ENCODE data around the gene KRTAP3-3. TPM values are rescaled to one million over a fixed set of nuclear protein-coding genes. Genes with fewer than 3 reads are reported as not detected.

The KRTAP3-3 gene
- total RNA-seq = not detected

GRCh38 chr17:40993839-40994238, at the start of gene KRTAP3-3:
Gene KRTAP3-3, minus strand, starts transcription at chr17:40994164. Its CDS starts 67 bp downstream, at chr17:40994097.

GRCh38 chr17:41040783-41041571, 47.0 kb upstream of the KRTAP3-3 start, which contains the start of gene KRTAP1-1:
Gene KRTAP1-1, minus strand, starts transcription at chr17:41041450. Its CDS starts 53 bp downstream, at chr17:41041397.

DNA sequence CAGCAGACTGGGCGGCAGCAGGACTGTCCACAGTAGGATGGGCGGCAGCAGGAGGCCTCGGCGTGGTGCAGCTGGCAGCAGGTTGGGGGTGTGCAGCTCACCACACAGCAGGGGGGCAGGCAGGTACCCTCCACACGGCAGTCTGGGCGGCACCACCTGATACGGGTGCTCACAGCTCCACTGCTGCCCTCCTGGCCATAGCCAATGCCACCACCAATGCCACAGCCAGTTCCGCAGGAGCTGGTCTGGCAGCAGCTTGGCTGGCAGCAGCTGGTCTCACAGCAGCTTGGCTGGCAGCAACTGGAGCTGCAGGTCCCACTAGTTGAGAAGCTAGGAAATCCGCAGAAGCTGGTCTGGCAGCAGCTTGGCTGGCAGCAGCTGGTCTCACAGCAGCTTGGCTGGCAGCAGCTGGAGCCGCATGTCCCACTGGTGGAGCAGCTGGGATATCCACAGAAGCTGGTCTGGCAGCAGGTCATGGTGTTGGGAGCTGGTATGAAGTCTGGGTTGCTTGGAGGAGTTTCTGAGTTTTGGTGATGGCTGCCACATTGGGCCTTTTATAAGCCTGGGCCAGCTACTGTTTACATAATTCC, 40.5 kb upstream of the KRTAP3-3 start, which contains the start of gene KRTAP1-3:
KRTAP1-3 (minus strand) TSS at position 529 of the 590 bp plus-strand sequence; CDS start at position 476, 53 bp downstream.

DNA sequence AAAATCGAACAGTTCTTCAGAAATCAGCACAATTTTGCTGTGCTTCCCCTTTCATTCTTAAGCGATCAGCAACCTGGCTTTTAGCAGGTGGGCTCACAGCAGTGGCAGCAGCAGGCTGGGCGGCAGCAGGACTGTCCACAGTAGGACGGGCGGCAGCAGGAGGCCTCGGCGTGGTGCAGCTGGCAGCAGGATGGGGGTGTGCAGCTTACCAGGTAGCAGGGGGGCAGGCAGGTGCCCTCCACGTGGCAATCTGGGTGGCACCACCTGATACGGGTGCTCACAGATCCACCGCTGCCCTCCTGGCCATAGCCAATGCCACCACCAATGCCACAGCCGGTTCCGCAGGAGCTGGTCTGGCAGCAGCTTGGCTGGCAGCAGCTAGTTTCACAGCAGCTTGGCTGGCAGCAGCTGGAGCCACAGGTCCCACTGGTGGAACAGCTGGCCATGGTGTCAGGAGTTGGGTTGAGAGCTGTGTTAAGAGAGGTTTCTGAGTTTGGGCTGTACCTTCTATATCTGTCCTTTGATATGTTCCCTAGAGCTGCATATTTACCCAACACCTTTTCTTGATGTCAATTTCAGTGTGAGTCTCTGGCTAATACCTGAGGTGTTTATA, 35.8 kb upstream of the KRTAP3-3 start, which contains the start of gene KRTAP1-4:
KRTAP1-4 (minus strand) TSS at position 563 of the 613 bp plus-strand sequence; CDS start at position 446, 117 bp downstream.

GRCh38 chr17:41026715-41027471, 32.9 kb upstream of the KRTAP3-3 start, which contains the start of gene KRTAP1-5:
Gene KRTAP1-5, minus strand, starts transcription at chr17:41027208. Its CDS starts 53 bp downstream, at chr17:41027155.

DNA sequence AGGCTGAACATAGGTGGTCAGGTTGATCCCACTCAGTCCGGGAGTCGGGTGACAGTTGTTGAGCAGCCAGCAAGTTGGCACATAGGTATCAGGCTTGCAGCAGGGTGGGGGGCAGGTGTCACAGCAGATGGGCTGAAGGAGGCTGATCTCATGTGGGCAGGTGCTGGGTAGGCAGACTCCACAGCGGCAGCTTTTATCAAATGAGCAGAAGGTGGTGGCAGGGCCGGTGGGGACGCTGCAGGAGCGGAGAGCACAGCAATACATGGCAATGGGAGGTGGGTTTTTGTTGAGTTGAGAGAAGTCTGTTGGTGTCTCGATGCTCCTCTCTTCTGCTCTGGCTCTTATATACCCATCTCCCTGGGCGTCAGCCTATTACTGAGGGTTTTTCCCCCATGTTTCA, 14.8 kb upstream of the KRTAP3-3 start, which contains the start of gene KRTAP3-1:
KRTAP3-1 (minus strand) TSS at position 318 of the 400 bp plus-strand sequence; CDS start at position 264, 54 bp downstream.

GRCh38 chr17:40999563-40999962, 5.6 kb upstream of the KRTAP3-3 start, which contains the start of gene KRTAP3-2:
Gene KRTAP3-2, minus strand, starts transcription at chr17:40999906. Its CDS starts 53 bp downstream, at chr17:40999853.

GRCh38 chr17:40984226-40984625, 9.7 kb downstream of the KRTAP3-3 start, which contains the start of gene KRT40:
Gene KRT40, minus strand, starts transcription at chr17:40984326. Its CDS starts 53 bp downstream, at chr17:40984273.

GRCh38 chr17:40966848-40967247, 27.1 kb downstream of the KRTAP3-3 start, which contains the start of gene KRT39:
Gene KRT39, minus strand, starts transcription at chr17:40966948. Its CDS starts 92 bp downstream, at chr17:40966856.

Small RNAs within 50 kb of the gene (small RNA-seq; reads per million reads assigned to genes)
- gene KRTAP3-4P (ENCODE audit: low replicate concordance) = not detected

Other genes with a start within 250 kb of the KRTAP3-3 start
- not detected for gene KRT25, start 238.8 kb downstream of the KRTAP3-3 start, total RNA-seq
- gene KRT26, start 222.0 kb downstream of the KRTAP3-3 start, total RNA-seq = not detected
- not detected for gene KRT27, start 211.6 kb downstream of the KRTAP3-3 start, total RNA-seq
- gene KRT28, start 194.2 kb downstream of the KRTAP3-3 start, total RNA-seq = not detected
- 2.8 TPM for gene KRT10, start 171.6 kb downstream of the KRTAP3-3 start, total RNA-seq
- not detected for gene KRT12, start 126.9 kb downstream of the KRTAP3-3 start, total RNA-seq
- gene KRT20, start 108.9 kb downstream of the KRTAP3-3 start, total RNA-seq = not detected
- gene KRT23, start 56.5 kb downstream of the KRTAP3-3 start, total RNA-seq = not detected
- gene KRT39, start 27.2 kb downstream of the KRTAP3-3 start, total RNA-seq = not detected
- not detected for gene KRT40, start 9.8 kb downstream of the KRTAP3-3 start, total RNA-seq
- not detected for gene KRTAP3-2, start 5.7 kb upstream of the KRTAP3-3 start, total RNA-seq
- not detected for gene KRTAP3-1, start 15.0 kb upstream of the KRTAP3-3 start, total RNA-seq
- not detected for gene KRTAP1-5, start 33.0 kb upstream of the KRTAP3-3 start, total RNA-seq
- gene KRTAP1-4, start 36.0 kb upstream of the KRTAP3-3 start, total RNA-seq = not detected
- gene KRTAP1-3, start 40.7 kb upstream of the KRTAP3-3 start, total RNA-seq = not detected
- not detected for gene KRTAP1-1, start 47.3 kb upstream of the KRTAP3-3 start, total RNA-seq
- not detected for gene KRTAP2-1, start 53.2 kb upstream of the KRTAP3-3 start, total RNA-seq
- not detected for gene KRTAP2-2, start 61.1 kb upstream of the KRTAP3-3 start, total RNA-seq
- gene KRTAP2-3, start 66.0 kb upstream of the KRTAP3-3 start, total RNA-seq = not detected
- gene KRTAP2-4, start 71.7 kb upstream of the KRTAP3-3 start, total RNA-seq = not detected
- gene KRTAP4-7, start 90.0 kb upstream of the KRTAP3-3 start, total RNA-seq = not detected
- gene KRTAP4-8, start 104.0 kb upstream of the KRTAP3-3 start, total RNA-seq = not detected
- gene KRTAP4-16, start 108.0 kb upstream of the KRTAP3-3 start, total RNA-seq = not detected
- gene KRTAP4-9, start 111.2 kb upstream of the KRTAP3-3 start, total RNA-seq = not detected
- not detected for gene KRTAP4-11, start 124.2 kb upstream of the KRTAP3-3 start, total RNA-seq
- not detected for gene KRTAP4-12, start 130.0 kb upstream of the KRTAP3-3 start, total RNA-seq
- gene KRTAP4-6, start 146.4 kb upstream of the KRTAP3-3 start, total RNA-seq = not detected
- not detected for gene KRTAP4-5, start 155.7 kb upstream of the KRTAP3-3 start, total RNA-seq
- not detected for gene KRTAP4-4, start 166.6 kb upstream of the KRTAP3-3 start, total RNA-seq
- gene KRTAP4-3, start 174.1 kb upstream of the KRTAP3-3 start, total RNA-seq = not detected
- gene KRTAP4-2, start 184.1 kb upstream of the KRTAP3-3 start, total RNA-seq = not detected
- gene KRTAP4-1, start 190.7 kb upstream of the KRTAP3-3 start, total RNA-seq = not detected
- gene KRTAP9-1, start 195.7 kb upstream of the KRTAP3-3 start, total RNA-seq = not detected
- not detected for gene KRTAP9-2, start 232.5 kb upstream of the KRTAP3-3 start, total RNA-seq
- gene KRTAP9-3, start 238.3 kb upstream of the KRTAP3-3 start, total RNA-seq = not detected
- not detected for gene KRTAP9-8, start 243.8 kb upstream of the KRTAP3-3 start, total RNA-seq